Astrocyte (in vitro differentiated cells and primary cell): ENCODE measurements around the gene EFNB2. TPM values are rescaled to one million over a fixed set of nuclear protein-coding genes. Genes with fewer than 3 reads are reported as not detected.

Experiments used
- DNase-seq: peaks from one replicate; pipeline ENCODE4 v3.0.0-alpha.2; 2010; ENCODE audit warnings: low read depth
- FAIRE-seq: peaks from 2 replicates; lab custom pipeline; 2011; peaks lifted over from hg19 to GRCh38; lab: Jason Lieb, UNC
- H2AFZ ChIP-seq: 2 replicates; pipeline ENCODE4 v1.6.0; 2012; ENCODE audit warnings: low read depth, low read length, inconsistent platforms
- H3K27ac ChIP-seq: 2 replicates; pipeline ENCODE4 v1.5.1; 2011; ENCODE audit warnings: low read depth, low read length, inconsistent platforms
- H3K27me3 ChIP-seq: 2 replicates; pipeline ENCODE4 v1.6.0; 2011; ENCODE audit warnings: low read length, inconsistent platforms; ENCODE audit not compliant: insufficient read depth
- H3K36me3 ChIP-seq: 2 replicates; pipeline ENCODE4 v1.5.1; 2011; ENCODE audit warnings: low read length, inconsistent platforms; ENCODE audit not compliant: insufficient read depth
- H3K4me1 ChIP-seq: 2 replicates; pipeline ENCODE4 v1.5.1; 2011; ENCODE audit warnings: low read length, inconsistent platforms; ENCODE audit not compliant: insufficient read depth
- H3K4me2 ChIP-seq: 2 replicates; pipeline ENCODE4 v1.6.0; 2012; ENCODE audit warnings: low read length, inconsistent platforms
- H3K4me3 ChIP-seq: 2 replicates; pipeline ENCODE4 v1.5.1; 2011; ENCODE audit warnings: low read depth, mild to moderate bottlenecking, low read length, inconsistent platforms; ENCODE audit not compliant: insufficient read depth
- H3K79me2 ChIP-seq: 2 replicates; pipeline ENCODE4 v1.6.0; 2012; ENCODE audit warnings: mild to moderate bottlenecking, low read length, inconsistent platforms; ENCODE audit not compliant: insufficient read depth
- H3K9ac ChIP-seq: 2 replicates; pipeline ENCODE4 v1.6.0; 2012; ENCODE audit warnings: mild to moderate bottlenecking, low read length, inconsistent platforms
- H3K9me3 ChIP-seq: 2 replicates; pipeline ENCODE4 v1.5.1; 2012; ENCODE audit warnings: low read depth, mild to moderate bottlenecking, low read length, inconsistent platforms; ENCODE audit not compliant: insufficient read depth
- H4K20me1 ChIP-seq: 2 replicates; pipeline ENCODE4 v1.6.0; 2012; ENCODE audit warnings: low read length, inconsistent platforms; ENCODE audit not compliant: insufficient read depth
- H3K27ac Mint-ChIP-seq: one replicate; pipeline ENCODE4 v1.8.0; 2021; ENCODE audit warnings: mild to moderate bottlenecking, mixed read lengths; ENCODE audit not compliant: unreplicated experiment
- H3K27me3 Mint-ChIP-seq: one replicate; pipeline ENCODE4 v1.8.0; 2021; ENCODE audit warnings: low read depth, mixed read lengths; ENCODE audit not compliant: unreplicated experiment
- H3K36me3 Mint-ChIP-seq: one replicate; pipeline ENCODE4 v1.8.0; 2021; ENCODE audit warnings: low read depth, mixed read lengths; ENCODE audit not compliant: unreplicated experiment
- H3K4me1 Mint-ChIP-seq: one replicate; pipeline ENCODE4 v1.8.0; 2021; ENCODE audit warnings: low read depth, mixed read lengths; ENCODE audit not compliant: unreplicated experiment
- H3K4me3 Mint-ChIP-seq: one replicate; pipeline ENCODE4 v1.8.0; 2021; ENCODE audit warnings: mild to moderate bottlenecking, moderate library complexity, mixed read lengths; ENCODE audit not compliant: unreplicated experiment
- H3K9me3 Mint-ChIP-seq: one replicate; pipeline ENCODE4 v1.8.0; 2021; ENCODE audit warnings: mild to moderate bottlenecking, mixed read lengths; ENCODE audit not compliant: unreplicated experiment
- CTCF ChIP-seq: IDR thresholded peaks from 2 replicates; pipeline ENCODE4 v1.5.1; 2011; ENCODE audit warnings: low read depth, mild to moderate bottlenecking, inconsistent platforms, low read length, moderate library complexity; ENCODE audit not compliant: insufficient read depth
- EZH2 ChIP-seq: IDR thresholded peaks from 2 replicates; pipeline ENCODE4 v1.6.1; 2012; ENCODE audit warnings: mild to moderate bottlenecking, low read length, inconsistent platforms; ENCODE audit not compliant: insufficient read depth
- total RNA-seq: library from RNA; stranded (reverse); gene quantifications from 2 replicates; pipeline ENCODE4 v1.2.1, GENCODE V29; 2021

EFNB2 gene
- total RNA-seq, 1 donor from 2014 or later = 93.2 TPM

- peak overlapping the region; percentile 46 for H3K4me3 ChIP-seq
- FAIRE-seq = peak; percentile 95
- H3K9me3 ChIP-seq = no peaks in the 10 kb centered on the region
- peaks cover 35% of the 10 kb centered on the region for H3K4me1 ChIP-seq
- H3K79me2 ChIP-seq = peaks cover 94% of the 10 kb centered on the region
- H3K4me2 ChIP-seq = peak overlapping the region; percentile 76
- peak overlapping the region; percentile 96 for H3K27ac ChIP-seq
- TF ChIP-seq EZH2 = no peak
- no peak for TF ChIP-seq CTCF
- Mint-ChIP-seq H3K4me1 (peaks cover 38% of the 10 kb centered on the region), H3K36me3 (peaks cover 10% of the 10 kb centered on the region), H3K27me3 (no peaks in the 10 kb centered on the region), H3K9me3 (no peaks in the 10 kb centered on the region), H3K4me3 (peak overlapping the region; percentile 56), H3K27ac (peak overlapping the region; percentile 96)
- peak; percentile 99 for DNase-seq
- H4K20me1 ChIP-seq = peaks cover 7% of the 10 kb centered on the region
- no peak overlapping the region for H2AFZ ChIP-seq
- peak overlapping the region; percentile 72 for H3K9ac ChIP-seq
- H3K36me3 ChIP-seq = peaks cover 17% of the 10 kb centered on the region
- H3K27me3 ChIP-seq = no peaks in the 10 kb centered on the region
Measured at GRCh38 chr13:106507560-106508274, 27.7 kb downstream of the EFNB2 start.

GRCh38 chr13:106506286-106506685, 29.2 kb downstream of the EFNB2 start:
- Histone ChIP-seq H3K36me3 (peaks cover 19% of the 10 kb centered on the region), H3K4me2 (no peak overlapping the region), H3K79me2 (peaks cover 92% of the 10 kb centered on the region), H3K4me1 (peaks cover 35% of the 10 kb centered on the region), H3K4me3 (no peak overlapping the region), H2AFZ (no peak overlapping the region), H3K9me3 (no peaks in the 10 kb centered on the region), H3K27ac (no peak overlapping the region), H3K9ac (no peak overlapping the region), H4K20me1 (peaks cover 7% of the 10 kb centered on the region), H3K27me3 (no peaks in the 10 kb centered on the region)
- Mint-ChIP-seq H3K4me3 (no peak overlapping the region), H3K4me1 (peaks cover 38% of the 10 kb centered on the region), H3K36me3 (peaks cover 8% of the 10 kb centered on the region), H3K27ac (peak overlapping the region; percentile 47), H3K9me3 (no peaks in the 10 kb centered on the region), H3K27me3 (no peaks in the 10 kb centered on the region)
- TF ChIP-seq CTCF (no peak), EZH2 (no peak)
- FAIRE-seq (no peak), DNase-seq (no peak)

- DNase-seq = no peak
- H4K20me1 ChIP-seq = peaks cover 7% of the 10 kb centered on the region
- Mint-ChIP-seq H3K36me3 (peaks cover 10% of the 10 kb centered on the region), H3K9me3 (no peaks in the 10 kb centered on the region), H3K4me3 (no peak overlapping the region), H3K27me3 (no peaks in the 10 kb centered on the region), H3K4me1 (peaks cover 39% of the 10 kb centered on the region), H3K27ac (peak overlapping the region; percentile 24)
- no peak overlapping the region for H3K4me3 ChIP-seq
- no peak overlapping the region for H3K9ac ChIP-seq
- no peaks in the 10 kb centered on the region for H3K9me3 ChIP-seq
- H3K4me2 ChIP-seq = no peak overlapping the region
- TF ChIP-seq CTCF = no peak
- no peak for TF ChIP-seq EZH2
- peak overlapping the region; percentile 13 for H3K27ac ChIP-seq
- no peak overlapping the region for H2AFZ ChIP-seq
- FAIRE-seq = no peak
- peaks cover 19% of the 10 kb centered on the region for H3K36me3 ChIP-seq
- no peaks in the 10 kb centered on the region for H3K27me3 ChIP-seq
- peaks cover 35% of the 10 kb centered on the region for H3K4me1 ChIP-seq
- peaks cover 93% of the 10 kb centered on the region for H3K79me2 ChIP-seq
Measured at GRCh38 chr13:106505732-106506131, 29.7 kb downstream of the EFNB2 start.
